SK-MEL-5 (cell line): Measurements from ENCODE around the gene RNFT2. TPM values are rescaled to one million over a fixed set of nuclear protein-coding genes. Genes with fewer than 3 reads are reported as not detected.

ENCODE experiments used
- DNase-seq: peaks from one replicate; pipeline ENCODE4 v3.0.0-alpha.2; 2016; ENCODE audit warnings: low read depth, low spot score
- in situ Hi-C: cut with HindIII; loops from 2 replicates; pipeline ENCODE4 v1.10.0; 2016; ENCODE audit warnings: low sequenced_read_pairs, high pct_unique_total_duplicates, low pct_unique_long_range_greater_than_20kb
- total RNA-seq: library from RNA; depleted of rRNA; stranded (reverse); fragments of >200 nt; shearing (Covaris generic); gene quantifications from 2 replicates; pipeline ENCODE4 v1.2.3, GENCODE V29; 2014

The RNFT2 gene
- total RNA-seq, 1 experiment from 2014 or later, result 2.3 TPM

GRCh38 chr12:116879509-116880212, 141.5 kb downstream of the RNFT2 start:
- in situ Hi-C loops, result no loop called here
- no peak for DNase-seq

GRCh38 chr12:116880213-116880816, 142.2 kb downstream of the RNFT2 start:
- in situ Hi-C loops, result no loop called here
- DNase-seq, result no peak

DNA sequence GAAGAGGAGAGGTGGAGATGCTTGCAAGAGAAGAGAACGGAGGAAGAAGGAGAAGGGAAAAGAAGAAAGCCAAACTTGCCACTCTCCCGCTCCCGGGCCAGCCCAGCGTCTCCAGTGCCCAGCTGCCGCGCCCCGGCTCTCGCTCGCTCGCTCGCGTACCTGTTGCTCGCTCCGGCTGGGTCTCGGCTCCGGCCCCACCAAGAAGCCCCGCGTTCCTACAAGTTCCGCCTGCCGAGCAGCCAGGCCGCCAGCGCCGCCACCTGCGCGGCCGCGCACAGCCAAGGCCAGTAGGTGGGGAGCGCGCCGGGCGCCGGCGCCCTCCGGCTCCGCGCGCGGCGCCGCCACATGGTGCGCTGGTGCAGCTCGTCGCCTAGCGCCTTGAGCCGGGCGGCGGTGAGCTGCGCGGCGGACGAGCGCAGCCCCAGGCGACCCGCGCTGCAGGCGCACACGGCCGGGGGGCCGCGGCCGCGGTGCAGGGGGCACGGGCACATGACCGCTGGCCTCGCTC, 142.8 kb downstream of the RNFT2 start:
- in situ Hi-C loops, result no loop called here
- DNase-seq, result peak; percentile 58

- in situ Hi-C loops, result no loop called here
- DNase-seq, result peak; percentile 64
These were observed 143.3 kb downstream of the RNFT2 start, which contains the start of gene HRK for GRCh38 chr12:116881325-116881876. HRK (minus strand) TSS chr12:116881441; CDS start chr12:116881307, 134 bp downstream.

- in situ Hi-C loops, result no loop called here
- DNase-seq, result no peak
These were observed 143.9 kb downstream of the RNFT2 start for GRCh38 chr12:116881877-116882507.

DNA sequence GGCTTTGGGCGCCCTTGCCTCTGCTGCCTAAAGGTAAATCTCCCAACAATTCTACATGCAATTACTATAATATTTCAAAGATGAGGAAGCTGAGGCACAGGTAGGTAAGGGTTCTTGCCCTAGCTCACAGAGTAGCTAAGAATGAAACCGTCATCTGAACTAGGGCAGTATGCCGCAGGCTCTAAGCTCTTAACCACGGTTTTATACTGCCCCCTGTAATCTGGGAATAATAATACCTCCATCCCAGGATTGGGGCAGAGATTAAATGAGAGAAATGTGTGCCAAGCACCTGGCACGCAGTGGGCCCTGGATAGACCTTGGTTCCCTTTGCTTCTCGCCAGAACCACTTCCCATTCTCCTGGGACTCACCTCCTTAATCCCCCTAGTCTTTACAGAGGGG, 144.6 kb downstream of the RNFT2 start:
- DNase-seq, result peak; percentile 82
- in situ Hi-C loops, result no loop called here

- no peak for DNase-seq
- in situ Hi-C loops, result no loop called here
These were observed 146.8 kb downstream of the RNFT2 start for GRCh38 chr12:116884871-116885270.

DNA sequence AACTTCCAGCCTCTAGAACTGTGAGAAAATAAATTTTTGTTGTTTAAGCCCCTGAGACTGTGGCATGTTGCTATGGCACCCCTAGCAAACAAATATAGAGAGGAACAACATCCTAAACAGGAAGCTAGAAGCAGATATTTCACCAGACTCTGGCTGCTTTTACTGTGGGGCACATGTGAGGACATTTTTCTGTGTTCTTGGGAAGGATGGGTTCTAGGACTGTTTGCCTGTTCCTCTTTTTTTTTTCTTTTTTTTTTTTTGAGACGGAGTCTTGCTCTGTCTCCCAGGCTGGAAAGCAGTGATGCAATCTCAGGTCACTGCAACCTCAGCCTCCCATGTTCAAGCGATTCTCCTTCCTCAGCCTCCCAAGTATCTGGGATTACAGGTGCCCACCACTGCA, 147.4 kb downstream of the RNFT2 start:
- DNase-seq, result no peak
- in situ Hi-C loops, result no loop called here

- no peak for DNase-seq
- in situ Hi-C loops, result no loop called here
These were observed 149.1 kb downstream of the RNFT2 start for GRCh38 chr12:116887244-116887643.

- DNase-seq, result no peak
- in situ Hi-C loops, result no loop called here
These were observed 149.8 kb downstream of the RNFT2 start for GRCh38 chr12:116887897-116888296.

DNA sequence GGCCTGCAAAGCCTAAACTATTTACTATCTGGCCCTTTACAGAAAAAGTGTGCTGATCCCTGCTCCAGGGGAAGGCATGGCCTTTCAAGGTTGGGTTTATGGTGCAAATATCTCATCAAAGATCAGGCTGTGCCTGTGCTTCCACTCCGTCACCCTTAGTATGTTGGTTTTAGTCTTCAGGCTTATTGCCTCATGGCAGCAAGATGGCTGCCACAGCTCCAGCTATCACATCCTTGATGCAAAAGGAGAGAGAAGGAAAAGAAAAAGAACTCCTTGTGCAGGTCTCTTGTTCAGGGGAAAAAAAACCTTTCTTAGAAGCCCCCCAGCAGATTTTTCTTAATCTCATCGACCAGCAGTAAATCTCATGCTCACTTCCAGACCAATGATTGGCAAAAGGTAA, 152.2 kb downstream of the RNFT2 start:
- in situ Hi-C loops, result no loop called here
- DNase-seq, result no peak

GRCh38 chr12:116891019-116891418, 152.9 kb downstream of the RNFT2 start:
- in situ Hi-C loops, result no loop called here
- no peak for DNase-seq

DNA sequence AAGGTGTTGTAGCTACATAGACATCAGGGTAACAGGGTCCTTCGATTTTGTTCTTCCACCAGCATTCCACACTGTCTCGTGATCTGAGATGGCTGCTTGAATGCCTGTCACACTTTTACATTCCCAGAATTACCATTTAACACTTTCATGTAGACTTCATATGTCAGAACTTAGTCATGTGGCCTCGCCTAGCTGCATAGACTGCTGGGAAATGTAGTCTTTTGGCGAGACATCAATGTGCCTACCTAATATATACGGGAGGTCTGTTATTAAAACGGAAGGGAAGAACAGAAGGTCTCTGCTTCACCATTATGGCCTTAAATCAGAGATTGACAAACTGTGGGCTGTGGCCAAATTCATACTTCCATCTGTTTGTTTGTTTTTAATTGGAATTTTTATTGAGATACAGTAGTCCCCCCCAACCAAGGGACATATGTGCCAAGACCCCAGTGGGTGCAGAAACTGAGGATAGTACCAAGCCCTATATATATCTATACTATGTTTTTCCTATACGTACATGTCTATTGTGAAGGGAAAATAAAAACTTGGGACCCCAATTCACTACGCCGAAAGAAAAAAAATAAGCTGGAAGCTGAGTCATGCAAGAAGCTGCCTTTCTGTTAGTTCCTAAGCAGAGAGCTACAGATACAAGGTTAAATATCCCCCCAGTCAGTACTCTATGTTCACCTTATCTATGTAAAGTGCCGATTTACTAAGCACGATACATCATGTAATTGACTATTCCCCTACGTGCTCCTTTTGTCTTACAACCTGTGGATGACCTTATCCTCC, 154.4 kb downstream of the RNFT2 start:
- in situ Hi-C loops, result no loop called here
- peak; percentile 69 for DNase-seq

GRCh38 chr12:116894913-116895312, 156.8 kb downstream of the RNFT2 start:
- in situ Hi-C loops, result no loop called here
- DNase-seq, result no peak

DNA sequence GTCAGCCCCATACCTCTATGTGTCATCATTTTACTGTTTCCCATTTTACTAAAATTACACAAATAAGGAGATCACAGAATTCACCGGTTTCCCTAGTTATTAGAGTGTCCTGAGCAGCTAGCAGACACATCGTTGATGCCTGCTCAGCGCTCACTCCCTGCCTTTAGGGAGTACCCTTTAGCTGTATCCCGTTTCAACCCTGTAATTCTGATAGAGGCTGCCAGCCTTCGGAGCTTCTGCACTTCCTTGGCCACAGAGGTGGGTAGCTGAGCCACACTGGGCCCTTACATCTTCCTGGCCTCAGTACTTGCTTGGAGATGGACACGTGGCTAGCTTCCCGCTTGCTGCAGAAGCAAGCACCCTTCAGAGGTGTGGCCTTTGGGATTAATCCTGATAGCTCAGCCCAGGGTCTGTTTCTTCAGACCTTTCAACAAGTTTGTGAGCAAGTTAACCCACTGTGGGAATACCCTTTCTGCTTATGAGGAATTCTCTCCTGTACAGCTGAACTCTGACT, 158.4 kb downstream of the RNFT2 start:
- no peak for DNase-seq
- in situ Hi-C loops, result no loop called here

DNA sequence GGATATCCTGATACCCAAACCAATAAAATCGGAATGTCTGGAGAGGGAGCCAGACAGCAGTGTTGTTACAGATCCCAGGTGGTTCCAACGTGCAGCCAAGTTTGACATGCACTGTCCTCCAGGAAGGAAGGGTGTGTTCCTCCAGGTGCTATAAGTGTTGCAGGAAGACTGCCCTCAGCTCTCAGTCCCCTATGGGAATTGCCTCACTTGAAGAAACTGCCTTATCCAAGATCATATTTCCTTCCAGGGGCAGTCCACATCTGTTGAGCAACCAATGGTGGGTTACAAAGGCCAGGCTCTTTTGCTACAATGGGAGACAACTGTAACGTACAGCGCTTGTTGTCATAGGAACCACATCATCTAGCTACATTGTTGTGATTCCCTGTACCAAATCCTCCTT, 159.4 kb downstream of the RNFT2 start:
- in situ Hi-C loops, result no loop called here

GRCh38 chr12:116898669-116899068, 160.6 kb downstream of the RNFT2 start:
- DNase-seq, result peak; percentile 36
- in situ Hi-C loops, result no loop called here

More for the DNA sequence above, 159.4 kb downstream of the RNFT2 start:
- no peak for DNase-seq
